Endothelial cell of umbilical vein (primary cell): ENCODE results near the gene RET. TPM values are rescaled to one million over a fixed set of nuclear protein-coding genes. Genes with fewer than 3 reads are reported as not detected.

Source experiments
- BruUV-seq: library from RNA; stranded (reverse); fragments of 400-500 nt; replicated peaks from 2 replicates; lab custom pipeline; 2021; lab: Mats Ljungman, UMichigan
- CTCF ChIA-PET: fragments of 300-600, 350-600 bp; sonication (Branson Sonifier 250); formaldehyde crosslinking; loops from one replicate; lab custom pipeline; 2021; ENCODE audit warnings: antibody characterized with exemption, inconsistent platforms; lab: Charles Lee
- POLR2A ChIA-PET: fragments of 300-600, 350-600 bp; sonication (Branson Sonifier 250); formaldehyde crosslinking; loops from one replicate; lab custom pipeline; 2021; ENCODE audit warnings: antibody characterized with exemption, inconsistent platforms; lab: Charles Lee
- DNase-seq: peaks from one replicate; pipeline ENCODE4 v3.0.0-alpha.2; 2011; ENCODE audit warnings: low read depth, low spot score
- FAIRE-seq: peaks from 2 replicates; lab custom pipeline; 2011; peaks lifted over from hg19 to GRCh38; lab: Jason Lieb, UNC
- H2AFZ ChIP-seq: 2 replicates; pipeline ENCODE4 v1.6.0; 2012; ENCODE audit warnings: low read depth, low read length, control low read depth, inconsistent platforms
- H3K27ac ChIP-seq: 2 replicates; pipeline ENCODE4 v1.5.1; 2011; ENCODE audit warnings: low read depth, mild to moderate bottlenecking, control low read depth, low read length, moderate library complexity; ENCODE audit not compliant: insufficient read depth
- H3K27me3 ChIP-seq, 2 experiments: 2 replicates each; pipeline versions ENCODE4 v1.6.0 to v1.6.1; 2011; ENCODE audit warnings: low read length in 2 of 2, mixed read lengths in 1 of 2; ENCODE audit not compliant: control insufficient read depth in 2 of 2, insufficient read depth in 2 of 2
- H3K36me3 ChIP-seq, 2 experiments: 2 replicates in 1 of 2; 3 replicates in 1 of 2; pipeline ENCODE4 v1.5.1; 2011; ENCODE audit warnings: low read length in 2 of 2, mild to moderate bottlenecking in 1 of 2, moderate library complexity in 1 of 2; ENCODE audit not compliant: control insufficient read depth in 2 of 2, insufficient read depth in 2 of 2; ENCODE audit errors: extremely low read depth in 1 of 2
- H3K4me1 ChIP-seq: 3 replicates; pipeline ENCODE4 v1.5.1; 2011; ENCODE audit warnings: mild to moderate bottlenecking, low read length; ENCODE audit not compliant: control insufficient read depth, insufficient read depth; ENCODE audit errors: extremely low read depth
- H3K4me2 ChIP-seq: 2 replicates; pipeline ENCODE4 v1.6.1; 2011; ENCODE audit warnings: low read length, control low read depth, mixed read lengths; ENCODE audit not compliant: insufficient read depth
- H3K4me3 ChIP-seq, 3 experiments: fragments of 200-600 bp in 1 of 3; sonication (generic), shearing (Covaris generic) in 1 of 3; replicated peaks in 1 of 3; 2 replicates each; pipeline ENCODE4 v1.5.1; 2011 to 2016; ENCODE audit warnings: control low read depth in 3 of 3, low read length in 3 of 3, mild to moderate bottlenecking in 2 of 3, inconsistent platforms in 1 of 3, low read depth in 1 of 3, moderate library complexity in 1 of 3; ENCODE audit not compliant: insufficient read depth in 1 of 3
- H3K79me2 ChIP-seq: 2 replicates; pipeline ENCODE4 v1.6.0; 2012; ENCODE audit warnings: low read length, inconsistent platforms; ENCODE audit not compliant: control insufficient read depth, insufficient read depth
- H3K9ac ChIP-seq: replicated peaks from 2 replicates; pipeline ENCODE3; 2011; ENCODE audit warnings: low read length, control low read depth; ENCODE audit not compliant: insufficient read depth; ENCODE audit errors: extremely low read depth
- H3K9me1 ChIP-seq: replicated peaks from 3 replicates; pipeline ENCODE4 v1.6.0; 2011; ENCODE audit warnings: mild to moderate bottlenecking, low read length; ENCODE audit not compliant: control insufficient read depth, insufficient read depth; ENCODE audit errors: extremely low read depth
- H3K9me3 ChIP-seq: replicated peaks from 2 replicates; pipeline ENCODE4 v1.5.1; 2012; ENCODE audit warnings: low read length, inconsistent platforms; ENCODE audit not compliant: control insufficient read depth, insufficient read depth
- H4K20me1 ChIP-seq: replicated peaks from 2 replicates; pipeline ENCODE3; 2011; ENCODE audit warnings: mild to moderate bottlenecking, low read length; ENCODE audit not compliant: control insufficient read depth, insufficient read depth; ENCODE audit errors: extremely low read depth
- EZH2 ChIP-seq: IDR thresholded peaks from 2 replicates; pipeline ENCODE4 v1.6.1; 2012; ENCODE audit warnings: borderline replicate concordance, low read depth, mild to moderate bottlenecking, moderate library complexity, low read length, inconsistent platforms; ENCODE audit not compliant: severe bottlenecking
- FOS ChIP-seq: IDR thresholded peaks from 2 replicates; pipeline ENCODE4 v1.6.1; 2011; ENCODE audit warnings: mild to moderate bottlenecking, low read length, moderate library complexity, borderline replicate concordance; ENCODE audit not compliant: insufficient read depth
- GATA2 ChIP-seq: IDR thresholded peaks from 2 replicates; pipeline ENCODE4 v1.7.0; 2011; ENCODE audit warnings: low read depth, mild to moderate bottlenecking, moderate library complexity, mixed read lengths, low read length; ENCODE audit not compliant: insufficient read length, insufficient read depth
- JUN ChIP-seq: IDR thresholded peaks from 2 replicates; pipeline ENCODE4 v1.6.1; 2011; ENCODE audit warnings: borderline replicate concordance, low read depth; ENCODE audit not compliant: insufficient read length, insufficient read depth
- MAX ChIP-seq: IDR thresholded peaks from 2 replicates; pipeline ENCODE4 v1.6.1; 2011; ENCODE audit not compliant: insufficient read depth, insufficient read length
- MYC ChIP-seq: IDR thresholded peaks from one replicate; pipeline ENCODE4 v1.6.1; 2011; ENCODE audit warnings: mild to moderate bottlenecking, low read depth, low read length
- POLR2A ChIP-seq: IDR thresholded peaks from 2 replicates; pipeline ENCODE4 v1.6.1; 2012; ENCODE audit warnings: low read depth, mild to moderate bottlenecking, control low read depth, low read length
- POLR2AphosphoS5 ChIP-seq: IDR thresholded peaks from 2 replicates; pipeline ENCODE4 v1.6.1; 2012; ENCODE audit warnings: low read depth, mild to moderate bottlenecking, control low read depth, low read length, moderate library complexity; ENCODE audit not compliant: insufficient read depth
- dilution Hi-C: fragments of 300-500 bp; cut with MboI; formaldehyde crosslinking; loops from one replicate; pipeline ENCODE4 v1.15.0; 2019; ENCODE audit warnings: low sequenced_read_pairs; ENCODE audit not compliant: extremely low pct_ligation_motif_present
- intact Hi-C: fragments of 100-400 bp; cut with micrococcal nuclease; formaldehyde crosslinking; loops from one replicate; pipeline ENCODE4 v1.10.0; 2022
- polyA plus RNA-seq, 4 experiments: library from polyadenylated mRNA; depleted of rRNA in 3 of 4; stranded (reverse) in 3 of 4; unstranded in 1 of 4; fragments of >200 nt; gene quantifications; 2 replicates each; pipeline versions ENCODE4 v1.2.1 to v1.2.3, GENCODE V29; 2011 to 2012; ENCODE audit warnings: missing spikeins in 1 of 4
- total RNA-seq: library from RNA; stranded (reverse); gene quantifications from 2 replicates; pipeline ENCODE4 v1.2.3, GENCODE V29; 2021
- TF ChIP-seq, protein P1 (sequence below), 2 donors: IDR thresholded peaks; 1 replicate in 1 of 2; 2 replicates in 1 of 2; pipeline ENCODE4 v1.5.1; 2011; ENCODE audit warnings: low read length in 2 of 2, mild to moderate bottlenecking in 2 of 2, moderate library complexity in 2 of 2, control low read depth in 1 of 2, inconsistent platforms in 1 of 2, low read depth in 1 of 2; ENCODE audit not compliant: insufficient read depth in 1 of 2; ENCODE audit errors: extremely low read depth in 1 of 2

Gene RET
- total and polyA plus RNA-seq, 2 donors (not counting 3 experiments of a cell fraction or from before 2014, with no cell fraction given), result 0.04 to 0.22 TPM

- H3K27ac ChIP-seq, result no peak overlapping the region
- POLR2A ChIA-PET, result no interaction called here
- H4K20me1 ChIP-seq, result no peaks in the 10 kb centered on the region
- TF ChIP-seq MAX (no peak), FOS (no peak), JUN (no peak)
- dilution Hi-C loops (no loop called here), intact Hi-C loops (no loop called here)
- no peak overlapping the region for H2AFZ ChIP-seq
- DNase-seq (no peak), FAIRE-seq (no peak)
- CTCF ChIA-PET, result interaction anchor here (0.7 kb wide), 1 partner anchor 36 kb away, joined by 3 read pairs; no protein-coding TSS in a partner anchor
- H3K36me3 ChIP-seq, result no peaks in the 10 kb centered on the region
- H3K4me2 ChIP-seq, result no peak overlapping the region
- no peaks in the 10 kb centered on the region for H3K9me1 ChIP-seq
- H3K79me2 ChIP-seq, result no peaks in the 10 kb centered on the region
- no peak overlapping the region for H3K9ac ChIP-seq
- H3K4me1 ChIP-seq, result no peaks in the 10 kb centered on the region
- no TSS peak for BruUV-seq
- no peaks in the 10 kb centered on the region for H3K9me3 ChIP-seq
- no peaks in the 10 kb centered on the region for H3K27me3 ChIP-seq
- no peak overlapping the region for H3K4me3 ChIP-seq
Measured at GRCh38 chr10:43064331-43065075, 12.4 kb upstream of the RET start.

- DNase-seq, result no peak
- H3K27me3 ChIP-seq, result no peaks in the 10 kb centered on the region
- BruUV-seq, result no TSS peak
- no peaks in the 10 kb centered on the region for H4K20me1 ChIP-seq
- H2AFZ ChIP-seq, result no peak overlapping the region
- TF ChIP-seq MYC (no peak), GATA2 (no peak), POLR2A (no peak), JUN (no peak), MAX (no peak), FOS (no peak), POLR2AphosphoS5 (no peak), EZH2 (no peak)
- TF ChIP-seq, protein P1, sequence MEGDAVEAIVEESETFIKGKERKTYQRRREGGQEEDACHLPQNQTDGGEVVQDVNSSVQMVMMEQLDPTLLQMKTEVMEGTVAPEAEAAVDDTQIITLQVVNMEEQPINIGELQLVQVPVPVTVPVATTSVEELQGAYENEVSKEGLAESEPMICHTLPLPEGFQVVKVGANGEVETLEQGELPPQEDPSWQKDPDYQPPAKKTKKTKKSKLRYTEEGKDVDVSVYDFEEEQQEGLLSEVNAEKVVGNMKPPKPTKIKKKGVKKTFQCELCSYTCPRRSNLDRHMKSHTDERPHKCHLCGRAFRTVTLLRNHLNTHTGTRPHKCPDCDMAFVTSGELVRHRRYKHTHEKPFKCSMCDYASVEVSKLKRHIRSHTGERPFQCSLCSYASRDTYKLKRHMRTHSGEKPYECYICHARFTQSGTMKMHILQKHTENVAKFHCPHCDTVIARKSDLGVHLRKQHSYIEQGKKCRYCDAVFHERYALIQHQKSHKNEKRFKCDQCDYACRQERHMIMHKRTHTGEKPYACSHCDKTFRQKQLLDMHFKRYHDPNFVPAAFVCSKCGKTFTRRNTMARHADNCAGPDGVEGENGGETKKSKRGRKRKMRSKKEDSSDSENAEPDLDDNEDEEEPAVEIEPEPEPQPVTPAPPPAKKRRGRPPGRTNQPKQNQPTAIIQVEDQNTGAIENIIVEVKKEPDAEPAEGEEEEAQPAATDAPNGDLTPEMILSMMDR (IDR thresholded peaks at IDR 0.05; ENCODE audit: extremely low read depth in 1 of 2, insufficient read depth in 1 of 2, low read depth in 1 of 2, low read length in 2 of 2), result no peak
- no peaks in the 10 kb centered on the region for H3K36me3 ChIP-seq
- no peaks in the 10 kb centered on the region for H3K79me2 ChIP-seq
- no peak overlapping the region for H3K27ac ChIP-seq
- no peak overlapping the region for H3K4me3 ChIP-seq
- FAIRE-seq, result no peak
- no peaks in the 10 kb centered on the region for H3K4me1 ChIP-seq
- H3K9me3 ChIP-seq, result no peaks in the 10 kb centered on the region
- dilution Hi-C loops (no loop called here), intact Hi-C loops (no loop called here)
- H3K4me2 ChIP-seq, result no peak overlapping the region
- H3K9me1 ChIP-seq, result no peaks in the 10 kb centered on the region
- H3K9ac ChIP-seq, result no peak overlapping the region
- POLR2A ChIA-PET, result no interaction called here
- CTCF ChIA-PET, result no interaction called here
Measured at GRCh38 chr10:43065234-43065633, 11.6 kb upstream of the RET start.
